ENCODE measurements around the gene SCAPER. TPM values are rescaled to one million over a fixed set of nuclear protein-coding genes. Genes with fewer than 3 reads are reported as not detected.

Gene SCAPER
- total and polyA plus RNA-seq, 10 of the 15 experiments (the other 5 are each of a cell fraction or from before 2014, with no cell fraction given) = 1.0 to 7.7 (median 3.9) TPM

DNA sequence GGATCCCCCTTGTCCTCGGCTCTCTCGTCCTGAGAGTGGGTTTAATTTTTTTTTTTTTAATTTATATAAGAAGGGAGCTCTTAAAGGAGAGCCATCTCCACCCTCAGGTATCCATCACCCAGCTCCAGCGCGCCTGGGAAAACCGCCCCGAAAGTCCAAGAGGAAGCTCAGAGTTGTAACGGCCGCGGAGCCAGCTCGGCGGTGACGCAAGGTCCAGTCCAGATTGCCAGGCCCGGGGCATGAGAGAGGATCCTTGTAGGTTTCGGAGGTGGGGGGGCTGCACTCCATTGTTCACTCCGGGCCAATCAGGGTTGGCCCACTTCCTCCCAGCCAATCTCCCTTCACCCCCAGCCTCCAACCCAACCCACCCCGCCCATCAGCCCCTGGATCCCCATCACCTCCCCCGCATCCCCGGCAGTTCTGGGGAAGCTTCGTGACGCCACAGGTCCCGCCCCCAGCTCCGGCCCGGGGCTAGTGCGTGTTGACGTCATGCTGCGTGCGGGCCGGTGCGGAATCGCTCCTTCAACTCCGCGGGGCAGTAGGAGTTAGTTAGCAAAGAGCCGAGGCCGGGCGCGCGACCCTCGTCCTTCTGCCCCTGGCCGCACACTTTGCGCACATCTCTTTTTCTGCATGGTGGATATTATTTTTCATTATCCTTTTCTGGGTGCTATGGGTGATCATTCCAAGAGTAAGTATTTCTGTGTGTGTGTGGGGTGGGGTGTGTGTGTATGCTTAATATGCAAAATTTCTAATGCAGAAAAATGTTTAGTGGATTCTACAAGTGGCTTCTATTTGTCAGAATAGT, 568.7 kb downstream of the SCAPER start, which contains the start of gene ISL2 (continued):
- TF ChIP-seq TCF7 (IDR thresholded peaks at IDR 0.05; ENCODE audit: borderline replicate concordance) (no peak), NR2C1 (IDR thresholded peaks at IDR 0.05) (no peak), ZBED1 (IDR thresholded peaks at IDR 0.05; ENCODE audit: borderline replicate concordance) (no peak), ZNF207 (IDR thresholded peaks at IDR 0.05; ENCODE audit: borderline replicate concordance) (no peak), MTA3 (IDR thresholded peaks at IDR 0.05; ENCODE audit: borderline replicate concordance, low read length) (no peak), YBX1 (IDR thresholded peaks at IDR 0.05) (no peak)
- TF ChIP-seq, protein P1, sequence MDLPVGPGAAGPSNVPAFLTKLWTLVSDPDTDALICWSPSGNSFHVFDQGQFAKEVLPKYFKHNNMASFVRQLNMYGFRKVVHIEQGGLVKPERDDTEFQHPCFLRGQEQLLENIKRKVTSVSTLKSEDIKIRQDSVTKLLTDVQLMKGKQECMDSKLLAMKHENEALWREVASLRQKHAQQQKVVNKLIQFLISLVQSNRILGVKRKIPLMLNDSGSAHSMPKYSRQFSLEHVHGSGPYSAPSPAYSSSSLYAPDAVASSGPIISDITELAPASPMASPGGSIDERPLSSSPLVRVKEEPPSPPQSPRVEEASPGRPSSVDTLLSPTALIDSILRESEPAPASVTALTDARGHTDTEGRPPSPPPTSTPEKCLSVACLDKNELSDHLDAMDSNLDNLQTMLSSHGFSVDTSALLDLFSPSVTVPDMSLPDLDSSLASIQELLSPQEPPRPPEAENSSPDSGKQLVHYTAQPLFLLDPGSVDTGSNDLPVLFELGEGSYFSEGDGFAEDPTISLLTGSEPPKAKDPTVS (IDR thresholded peaks at IDR 0.05; ENCODE audit: low read depth, low read length) = no peak

DNA sequence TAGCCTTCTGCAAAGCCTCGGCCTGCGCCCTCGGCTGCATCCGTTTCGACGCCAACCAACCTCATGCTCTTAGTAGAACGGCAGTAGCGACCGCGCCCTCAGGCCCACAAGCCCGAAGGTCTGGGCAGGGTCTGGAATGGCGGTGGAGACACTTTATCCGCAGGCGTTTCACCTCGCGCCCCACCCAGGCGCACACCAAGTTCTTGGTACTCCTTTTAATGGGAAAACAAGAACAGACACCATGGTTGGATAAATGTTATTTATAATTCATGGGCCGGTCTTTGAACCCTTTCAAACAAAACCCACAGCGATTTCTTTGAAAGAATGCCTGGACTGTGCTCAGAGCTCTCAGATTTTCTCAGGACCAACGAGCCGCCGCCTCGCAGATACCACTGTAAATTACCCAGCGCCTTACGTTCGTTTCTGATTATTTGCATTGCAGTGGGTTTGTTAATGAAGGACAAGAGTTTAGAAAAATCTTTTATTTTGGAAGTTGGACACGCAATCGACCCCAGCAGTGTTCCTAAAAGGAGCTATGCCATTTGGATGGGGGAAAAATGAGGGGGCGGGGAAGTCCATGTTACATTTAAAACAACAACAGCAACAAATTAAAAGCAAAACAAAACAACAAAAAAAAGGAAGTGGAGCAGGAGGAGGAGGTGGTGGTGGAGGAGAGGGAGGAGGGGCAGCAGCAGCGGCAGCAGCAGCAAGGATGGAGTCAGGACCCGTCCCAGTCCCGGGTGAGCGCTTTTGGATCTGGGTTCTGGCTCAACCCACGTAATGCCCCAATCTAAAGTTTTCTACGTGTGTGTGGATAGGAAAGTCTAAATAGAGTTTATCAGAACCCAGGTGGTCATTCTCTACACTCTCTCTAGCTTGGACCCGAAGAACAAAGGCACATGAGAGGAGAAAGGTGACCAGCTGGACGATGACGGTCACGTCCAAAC, 569.6 kb downstream of the SCAPER start:
- Histone ChIP-seq H3K4me1 (ENCODE audit: control insufficient read depth, insufficient read depth, low read length) (peaks cover 22% of the 10 kb centered on the region), H3K4me3 (peak overlapping the region; percentile 62), H3K27me3 (replicated peaks in 1 of 2; ENCODE audit: control insufficient read depth in 2 of 2, insufficient read depth in 2 of 2, low read length in 1 of 2) (peaks cover 8 to 17% of the 10 kb centered on the region in 2 experiments), H3K9me3 (replicated peaks; ENCODE audit: control insufficient read depth, insufficient read depth, low read length) (no peaks in the 10 kb centered on the region; the same call in 1 of the 3 replicates), H4K20me1 (ENCODE audit: control insufficient read depth, insufficient read depth) (no peaks in the 10 kb centered on the region), H3K9ac (ENCODE audit: control insufficient read depth, insufficient read depth, low read length) (peak overlapping the region; percentile 73), H3K36me3 (ENCODE audit: control insufficient read depth in 2 of 2, insufficient read depth in 2 of 2, low read length in 1 of 2) (no peaks in the 10 kb centered on the region), H3K79me2 (ENCODE audit: control insufficient read depth, insufficient read depth, low read length) (no peaks in the 10 kb centered on the region; the same call in 1 of the 2 replicates), H3K4me2 (ENCODE audit: control insufficient read depth, insufficient read depth) (peak overlapping the region; percentile 91), H3K27ac (ENCODE audit: control insufficient read depth, insufficient read depth) (peak overlapping the region; percentile 51), H2AFZ (ENCODE audit: control insufficient read depth, low read depth, low read length) (peak overlapping the region; percentile 59)
- WGBS (ENCODE audit: insufficient coverage, insufficient replicate concordance, low lambda C conversion rate, missing lambda C conversion rate) = 3% methylated on average over 39 of the region's 39 CpGs
- SMC1A ChIA-PET (ENCODE audit: uncharacterized antibody, unreplicated experiment) = interaction anchor here (0.8 to 1.0 kb wide), 2 partner anchors 8 to 9 kb away, joined by 3 read pairs; no protein-coding TSS in a partner anchor
- POLR2A ChIA-PET = interaction anchor here (0.7 kb wide), 1 partner anchor 11 kb away, joined by 3 read pairs; no protein-coding TSS in a partner anchor
- CTCF ChIA-PET = interaction anchor here (0.7 to 1.0 kb wide), 4 partner anchors 9 to 18 kb away, joined by 3 read pairs; no protein-coding TSS in a partner anchor
- peak; percentile 64 for FAIRE-seq
- intact Hi-C loops (cut with micrococcal nuclease; ENCODE audit: unreplicated experiment) (loop anchor here (5.0 kb wide), 1 partner anchor 143 kb away; no protein-coding TSS in a partner anchor), in situ Hi-C loops (cut with MboI) (no loop called here)
- RAD21 ChIA-PET (ENCODE audit: unreplicated experiment) = interaction anchor here (0.7 to 1.0 kb wide), 3 partner anchors 9 to 108 kb away, joined by 3 read pairs; no protein-coding TSS in a partner anchor
- ATAC-seq = peak; percentile 22; the same call in 1 of the 3 replicates
- no TSS peak for BruUV-seq (replicated peaks)
- no peak for DNase-seq (ENCODE audit: low read depth, low spot score)
- TF ChIP-seq SPI1 (IDR thresholded peaks at IDR 0.05; ENCODE audit: borderline replicate concordance, insufficient read depth, low read depth, low read length) = peak; percentile 93
- 0 out of 2 replicates have a peak, but pooled peaks have one; percentile 23 for TF ChIP-seq NBN (IDR thresholded peaks at IDR 0.05)
- no peak for TF ChIP-seq POLR2A (IDR thresholded peaks at IDR 0.05; ENCODE audit: low read depth, low read length)
- TF ChIP-seq NFXL1 (IDR thresholded peaks at IDR 0.05; ENCODE audit: borderline replicate concordance) = no peak
- TF ChIP-seq FOXM1 (IDR thresholded peaks at IDR 0.05; ENCODE audit: low read depth, low read length) = no peak
- TF ChIP-seq TBL1XR1 (IDR thresholded peaks at IDR 0.05; ENCODE audit: low read depth, low read length) = 0 out of 2 replicates have a peak, but pooled peaks have one; percentile 31
- no peak for TF ChIP-seq NFIC (IDR thresholded peaks at IDR 0.05; ENCODE audit: low read depth, low read length)
- TF ChIP-seq, protein P2, sequence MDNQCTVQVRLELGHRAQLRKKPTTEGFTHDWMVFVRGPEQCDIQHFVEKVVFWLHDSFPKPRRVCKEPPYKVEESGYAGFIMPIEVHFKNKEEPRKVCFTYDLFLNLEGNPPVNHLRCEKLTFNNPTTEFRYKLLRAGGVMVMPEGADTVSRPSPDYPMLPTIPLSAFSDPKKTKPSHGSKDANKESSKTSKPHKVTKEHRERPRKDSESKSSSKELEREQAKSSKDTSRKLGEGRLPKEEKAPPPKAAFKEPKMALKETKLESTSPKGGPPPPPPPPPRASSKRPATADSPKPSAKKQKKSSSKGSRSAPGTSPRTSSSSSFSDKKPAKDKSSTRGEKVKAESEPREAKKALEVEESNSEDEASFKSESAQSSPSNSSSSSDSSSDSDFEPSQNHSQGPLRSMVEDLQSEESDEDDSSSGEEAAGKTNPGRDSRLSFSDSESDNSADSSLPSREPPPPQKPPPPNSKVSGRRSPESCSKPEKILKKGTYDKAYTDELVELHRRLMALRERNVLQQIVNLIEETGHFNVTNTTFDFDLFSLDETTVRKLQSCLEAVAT (IDR thresholded peaks at IDR 0.05) = no peak
- TF ChIP-seq CREM (IDR thresholded peaks at IDR 0.05; ENCODE audit: low read depth) = no peak
- no peak for TF ChIP-seq RFX5 (IDR thresholded peaks at IDR 0.05; ENCODE audit: low read depth, low read length)
- TF ChIP-seq FOS (IDR thresholded peaks at IDR 0.05; ENCODE audit: borderline replicate concordance, extremely low read depth, insufficient read length) = no peak
- no peak for TF ChIP-seq ASH2L (IDR thresholded peaks at IDR 0.05; ENCODE audit: borderline replicate concordance, low read depth)

All from GM12878 (cell line).